ENCODE data around the gene CYSRT1.

DNA sequence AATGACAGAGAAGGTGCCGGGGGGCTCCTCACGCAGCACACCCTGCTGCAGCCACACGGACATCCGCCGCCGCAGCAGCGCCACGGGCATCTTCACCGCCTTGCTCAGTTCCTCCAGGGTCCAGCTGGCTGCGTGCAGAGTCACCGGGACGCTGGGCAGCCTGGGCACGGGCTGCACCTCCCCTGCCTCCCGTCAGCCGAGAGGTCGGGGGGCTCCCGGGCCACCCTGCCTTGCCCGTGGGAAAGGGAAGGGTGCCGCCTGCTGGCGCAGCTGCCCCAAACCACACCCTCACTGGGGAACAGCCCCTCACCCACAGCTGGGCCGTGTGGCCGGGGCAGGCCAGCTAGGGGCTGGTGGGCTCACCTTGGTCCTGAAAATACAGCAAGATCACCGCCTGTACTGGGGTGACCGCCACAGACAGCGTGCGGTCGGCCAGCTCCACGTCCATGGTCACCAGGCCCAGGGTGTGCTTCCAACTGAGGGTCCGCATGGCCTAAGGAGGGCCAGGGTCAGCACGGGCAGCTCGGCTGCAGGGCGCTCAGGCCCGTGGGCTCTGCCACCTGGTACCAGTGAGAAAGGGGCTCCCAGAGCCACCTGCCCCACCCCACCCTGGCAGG is 49.5 kb upstream of the CYSRT1 start:
- TF ChIP-seq GATA3 (IDR thresholded peaks at IDR 0.05; ENCODE audit: low read depth, low read length) = no peak
- no peak for TF ChIP-seq GATA2 (IDR thresholded peaks at IDR 0.05; ENCODE audit: low read depth, low read length)

Data from SH-SY5Y (cell line).